NOMO-1 treated with dmso at 0.1 percent for 144 hours (cell line): Measurements from ENCODE around the gene OAT.
"Not testable (repeated sequence)": the region's sequence is repeated elsewhere in the genome, so short reads cannot be mapped to it uniquely, and the experiment has no call there.

ENCODE experiments used
- DNase-seq: peaks from one replicate; lab custom pipeline; 2025; ENCODE audit not compliant: unreplicated experiment; lab: John Stamatoyannopoulos, UW

Gene OAT

GRCh38 chr10:124447751-124448466, 29.2 kb upstream of the OAT start:
- no peak for DNase-seq

- DNase-seq = no peak
Measured at GRCh38 chr10:124446830-124447750, 28.4 kb upstream of the OAT start.

GRCh38 chr10:124441694-124442093, 23.0 kb upstream of the OAT start:
- DNase-seq = not testable (repeated sequence)

GRCh38 chr10:124436191-124436638, 17.5 kb upstream of the OAT start:
- DNase-seq = peak; percentile 2

- DNase-seq = not testable (repeated sequence)
Measured at GRCh38 chr10:124435683-124436082, 17.0 kb upstream of the OAT start.

GRCh38 chr10:124433461-124433860, 14.7 kb upstream of the OAT start:
- DNase-seq = no peak

GRCh38 chr10:124430077-124430476, 11.4 kb upstream of the OAT start:
- DNase-seq = no peak

GRCh38 chr10:124429576-124429975, 10.9 kb upstream of the OAT start:
- no peak for DNase-seq

GRCh38 chr10:124428207-124428777, 9.6 kb upstream of the OAT start:
- DNase-seq = no peak

- no peak for DNase-seq
Measured at GRCh38 chr10:124425227-124425962, 6.7 kb upstream of the OAT start.

GRCh38 chr10:124423813-124424212, 5.1 kb upstream of the OAT start:
- DNase-seq = no peak

- no peak for DNase-seq
Measured at GRCh38 chr10:124422742-124423141, 4.0 kb upstream of the OAT start.

- DNase-seq = no peak
Measured at GRCh38 chr10:124420254-124420653, 1.5 kb upstream of the OAT start.

- DNase-seq = no peak
Measured at GRCh38 chr10:124419635-124420034, 912 bp upstream of the OAT start.

- DNase-seq = peak; percentile 38
Measured at GRCh38 chr10:124417895-124418725, 613 bp downstream of the OAT start.

GRCh38 chr10:124416733-124417132, 2.0 kb downstream of the OAT start:
- DNase-seq = no peak

GRCh38 chr10:124415210-124415609, 3.5 kb downstream of the OAT start:
- DNase-seq = no peak

GRCh38 chr10:124414076-124414475, 4.6 kb downstream of the OAT start:
- no peak for DNase-seq

GRCh38 chr10:124409696-124410095, 9.0 kb downstream of the OAT start:
- no peak for DNase-seq

- DNase-seq = no peak
Measured at GRCh38 chr10:124408357-124408756, 10.4 kb downstream of the OAT start.
